Activated gamma-delta T cell (primary cell): Measurements from ENCODE around the gene FAM180A.

Source experiments
- DNase-seq: peaks from one replicate; lab custom pipeline; 2025; lab: John Stamatoyannopoulos, UW

The FAM180A gene

GRCh38 chr7:135684136-135684535 lies 64.5 kb downstream of the FAM180A start:
- no peak for DNase-seq

- no peak for DNase-seq
These were observed 65.0 kb downstream of the FAM180A start for GRCh38 chr7:135683609-135684008.

DNA sequence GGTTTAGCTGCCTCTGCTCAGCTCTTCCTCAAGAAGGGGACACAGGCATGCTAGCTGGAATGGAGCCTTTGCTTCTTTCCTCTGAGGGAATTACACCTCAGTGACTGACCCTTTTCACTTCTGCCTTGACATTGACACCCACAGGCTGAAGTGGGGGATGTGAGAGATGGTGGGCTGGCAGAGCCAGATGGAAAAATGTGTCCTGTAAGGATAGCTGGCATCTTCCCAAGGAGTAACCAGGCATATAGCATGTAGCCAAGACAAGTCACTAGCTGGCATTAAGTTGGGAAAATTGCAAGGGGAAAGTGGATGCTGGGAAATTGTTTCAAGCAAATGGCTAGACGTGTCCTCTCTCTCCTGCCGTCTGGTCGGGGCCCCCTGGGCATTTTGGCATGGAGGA lies 66.4 kb downstream of the FAM180A start:
- no peak for DNase-seq

GRCh38 chr7:135681762-135682161 lies 66.9 kb downstream of the FAM180A start:
- no peak for DNase-seq
